GM12891 (cell line): ENCODE measurements around the gene DAZ4.
"Not testable (repeated sequence)": the region's sequence is repeated elsewhere in the genome, so short reads cannot be mapped to it uniquely, and the experiment has no call there.

Source experiments
- POLR2A ChIP-seq: IDR thresholded peaks from 2 replicates; pipeline ENCODE4 v1.6.1; 2011; ENCODE audit warnings: low read depth, low read length, control low read depth
- POLR2AphosphoS5 ChIP-seq: IDR thresholded peaks from 2 replicates; pipeline ENCODE4 v1.6.1; 2011; ENCODE audit warnings: low read depth, low read length, control low read depth
- TAF1 ChIP-seq: IDR thresholded peaks from 2 replicates; pipeline ENCODE4 v1.6.1; 2011; ENCODE audit warnings: low read depth, low read length, control low read depth

DNA sequence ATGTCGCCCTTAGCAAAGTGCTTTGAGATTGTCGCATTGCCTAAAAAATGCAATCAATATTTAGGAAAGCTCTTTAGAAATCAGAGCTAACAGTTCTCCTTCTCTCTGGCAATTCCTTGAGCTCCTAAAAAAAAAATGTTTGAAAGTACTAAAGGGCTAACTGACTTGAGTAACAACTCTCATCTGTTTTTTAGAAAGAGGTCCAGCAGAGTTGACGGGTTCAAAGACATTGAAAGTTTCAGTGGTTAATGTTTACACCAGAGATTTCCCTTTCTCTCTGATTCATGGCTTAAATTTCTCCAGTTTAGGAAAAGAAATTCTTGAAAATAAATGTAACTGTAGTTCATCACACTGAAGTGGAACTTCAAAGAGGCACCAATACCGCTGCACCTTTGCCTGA, 8.7 kb upstream of the DAZ4 start:
- TF ChIP-seq POLR2A, POLR2AphosphoS5, TAF1: not testable (repeated sequence)
